ENCODE data around the gene TOGARAM2.

- no peak for TF ChIP-seq POLR2A (IDR thresholded peaks at IDR 0.05)
- TF ChIP-seq, protein P1, sequence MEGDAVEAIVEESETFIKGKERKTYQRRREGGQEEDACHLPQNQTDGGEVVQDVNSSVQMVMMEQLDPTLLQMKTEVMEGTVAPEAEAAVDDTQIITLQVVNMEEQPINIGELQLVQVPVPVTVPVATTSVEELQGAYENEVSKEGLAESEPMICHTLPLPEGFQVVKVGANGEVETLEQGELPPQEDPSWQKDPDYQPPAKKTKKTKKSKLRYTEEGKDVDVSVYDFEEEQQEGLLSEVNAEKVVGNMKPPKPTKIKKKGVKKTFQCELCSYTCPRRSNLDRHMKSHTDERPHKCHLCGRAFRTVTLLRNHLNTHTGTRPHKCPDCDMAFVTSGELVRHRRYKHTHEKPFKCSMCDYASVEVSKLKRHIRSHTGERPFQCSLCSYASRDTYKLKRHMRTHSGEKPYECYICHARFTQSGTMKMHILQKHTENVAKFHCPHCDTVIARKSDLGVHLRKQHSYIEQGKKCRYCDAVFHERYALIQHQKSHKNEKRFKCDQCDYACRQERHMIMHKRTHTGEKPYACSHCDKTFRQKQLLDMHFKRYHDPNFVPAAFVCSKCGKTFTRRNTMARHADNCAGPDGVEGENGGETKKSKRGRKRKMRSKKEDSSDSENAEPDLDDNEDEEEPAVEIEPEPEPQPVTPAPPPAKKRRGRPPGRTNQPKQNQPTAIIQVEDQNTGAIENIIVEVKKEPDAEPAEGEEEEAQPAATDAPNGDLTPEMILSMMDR (IDR thresholded peaks at IDR 0.05), result no peak
- TF ChIP-seq POLR2AphosphoS5 (IDR thresholded peaks at IDR 0.05), result no peak
- no peak for TF ChIP-seq EP300 (IDR thresholded peaks at IDR 0.05)
These were observed 95.0 kb downstream of the TOGARAM2 start for GRCh38 chr2:29075894-29076705.

All from gastroesophageal sphincter (tissue), 3 donors.